Lung (tissue), 12 donors: ENCODE data around the gene RASAL2. TPM values are rescaled to one million over a fixed set of nuclear protein-coding genes. Genes with fewer than 3 reads are reported as not detected.

Experiments used
- ATAC-seq: fragments of 200-7000 bp; cut with Tn5 transposase; one replicate; pipeline ENCODE4 v1.9.1; 2020; ENCODE audit warnings: moderate number of reproducible peaks; ENCODE audit not compliant: insufficient read depth, low FRiP score
- DNase-seq, 3 donors: peaks; one replicate each; pipeline ENCODE4 v3.0.0-alpha.2; 2013 to 2017
- H3K27ac ChIP-seq, 2 donors: one replicate each; pipeline ENCODE4 v1.5.1; 2013; ENCODE audit warnings: mild to moderate bottlenecking in 2 of 2, moderate library complexity in 2 of 2, control low read depth in 1 of 2, inconsistent platforms in 1 of 2, low read depth in 1 of 2, low read length in 1 of 2
- H3K27me3 ChIP-seq, 3 donors: one replicate each; pipeline ENCODE4 v1.5.1; 2013; ENCODE audit warnings: low read length in 2 of 3; ENCODE audit not compliant: control insufficient read depth in 3 of 3, insufficient read depth in 3 of 3
- H3K36me3 ChIP-seq, 4 donors: one replicate each; pipeline ENCODE4 v1.5.1; 2013; ENCODE audit warnings: low read length in 4 of 4, mild to moderate bottlenecking in 1 of 4, moderate library complexity in 1 of 4; ENCODE audit not compliant: control insufficient read depth in 4 of 4, insufficient read depth in 4 of 4
- H3K4me1 ChIP-seq, 5 donors: one replicate each; pipeline ENCODE4 v1.5.1; 2013; ENCODE audit warnings: low read length in 5 of 5, mild to moderate bottlenecking in 2 of 5, moderate library complexity in 1 of 5; ENCODE audit not compliant: control insufficient read depth in 5 of 5, insufficient read depth in 5 of 5
- H3K4me3 ChIP-seq: one replicate; pipeline ENCODE4 v1.5.1; 2013; ENCODE audit warnings: mild to moderate bottlenecking, control low read depth, moderate library complexity
- H3K9ac ChIP-seq, 2 donors: one replicate each; pipeline ENCODE4 v1.5.1; 2013; ENCODE audit warnings: low read length in 2 of 2, control low read depth in 1 of 2; ENCODE audit not compliant: insufficient read depth in 1 of 2
- H3K9me3 ChIP-seq, 4 donors: one replicate each; pipeline ENCODE4 v1.5.1; 2013; ENCODE audit warnings: low read length in 3 of 4, mild to moderate bottlenecking in 1 of 4, moderate library complexity in 1 of 4; ENCODE audit not compliant: control insufficient read depth in 4 of 4, insufficient read depth in 3 of 4
- WGBS, 2 donors: extraction: QIAGEN DNeasy Blood & Tissue Kit; methylation state at CpG; one replicate each; pipeline ENCODE4 v1.1.7; 2013; 5-methylcytosine and 5-hydroxymethylcytosine counted together
- polyA plus RNA-seq, 2 donors: library from polyadenylated mRNA; stranded (reverse); fragments of 200-250 nt; gene quantifications; one replicate each; pipeline ENCODE4 v1.2.1, GENCODE V29; 2013
- total RNA-seq, 2 donors: library from RNA; depleted of rRNA in 1 of 2; stranded (reverse); fragments of >200 nt in 1 of 2; gene quantifications; one replicate each; pipeline ENCODE4 v1.2.1, GENCODE V29; 2014 to 2021
- TF ChIP-seq, protein P1 (sequence below): IDR thresholded peaks from 2 replicates; pipeline ENCODE4 v1.5.1; 2012; ENCODE audit warnings: mild to moderate bottlenecking; ENCODE audit errors: control extremely low read depth, extremely low read depth
- donor health status: control.
- donor health status: control.
- donor health status: Bipolar disorder and iron deficiency.
- donor health status: healthy.
- donor health status: DM: yes; HTN: yes; CAD: no.

Gene RASAL2
- total and polyA plus RNA-seq, 4 donors: 4.9 to 34.8 (median 15.8) TPM

DNA sequence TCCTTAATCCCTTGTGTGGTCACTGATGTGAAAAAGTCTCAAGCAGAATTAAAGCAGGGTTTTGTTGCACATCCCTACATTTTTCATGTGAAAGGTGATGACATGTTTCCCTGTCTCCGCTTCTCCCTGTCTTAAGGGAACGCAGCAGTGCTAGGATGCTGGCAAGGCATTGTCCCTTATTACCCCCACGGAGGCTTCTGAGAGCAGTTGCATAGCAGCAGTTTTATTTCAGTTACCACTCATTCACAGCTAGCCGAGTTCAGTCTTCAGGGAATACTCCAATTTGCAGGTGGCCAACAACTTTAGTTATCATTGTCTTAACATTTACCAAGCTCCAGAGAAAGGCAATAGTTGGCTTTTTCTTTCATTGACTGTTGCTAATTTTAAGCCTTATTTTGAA lies 313.8 kb downstream of the RASAL2 start:
- Histone ChIP-seq H3K27ac (no peak overlapping the region), H3K27me3 (no peaks in the 10 kb centered on the region), H3K9ac (no peak overlapping the region), H3K4me3 (no peak overlapping the region), H3K4me1 (peaks cover 0 to 9% (median 2%) of the 10 kb centered on the region in 5 donors), H3K36me3 (peaks cover 0 to 4% (median 1%) of the 10 kb centered on the region in 4 donors), H3K9me3 (no peaks in the 10 kb centered on the region)
- DNase-seq: peak in 2 of 3 donors; percentile 70 to 79
- 62 to 71% methylated on average over 4 of the region's 4 CpGs for WGBS, 2 donors
- ATAC-seq: no peak
- TF ChIP-seq, protein P1, sequence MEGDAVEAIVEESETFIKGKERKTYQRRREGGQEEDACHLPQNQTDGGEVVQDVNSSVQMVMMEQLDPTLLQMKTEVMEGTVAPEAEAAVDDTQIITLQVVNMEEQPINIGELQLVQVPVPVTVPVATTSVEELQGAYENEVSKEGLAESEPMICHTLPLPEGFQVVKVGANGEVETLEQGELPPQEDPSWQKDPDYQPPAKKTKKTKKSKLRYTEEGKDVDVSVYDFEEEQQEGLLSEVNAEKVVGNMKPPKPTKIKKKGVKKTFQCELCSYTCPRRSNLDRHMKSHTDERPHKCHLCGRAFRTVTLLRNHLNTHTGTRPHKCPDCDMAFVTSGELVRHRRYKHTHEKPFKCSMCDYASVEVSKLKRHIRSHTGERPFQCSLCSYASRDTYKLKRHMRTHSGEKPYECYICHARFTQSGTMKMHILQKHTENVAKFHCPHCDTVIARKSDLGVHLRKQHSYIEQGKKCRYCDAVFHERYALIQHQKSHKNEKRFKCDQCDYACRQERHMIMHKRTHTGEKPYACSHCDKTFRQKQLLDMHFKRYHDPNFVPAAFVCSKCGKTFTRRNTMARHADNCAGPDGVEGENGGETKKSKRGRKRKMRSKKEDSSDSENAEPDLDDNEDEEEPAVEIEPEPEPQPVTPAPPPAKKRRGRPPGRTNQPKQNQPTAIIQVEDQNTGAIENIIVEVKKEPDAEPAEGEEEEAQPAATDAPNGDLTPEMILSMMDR: no peak

DNA sequence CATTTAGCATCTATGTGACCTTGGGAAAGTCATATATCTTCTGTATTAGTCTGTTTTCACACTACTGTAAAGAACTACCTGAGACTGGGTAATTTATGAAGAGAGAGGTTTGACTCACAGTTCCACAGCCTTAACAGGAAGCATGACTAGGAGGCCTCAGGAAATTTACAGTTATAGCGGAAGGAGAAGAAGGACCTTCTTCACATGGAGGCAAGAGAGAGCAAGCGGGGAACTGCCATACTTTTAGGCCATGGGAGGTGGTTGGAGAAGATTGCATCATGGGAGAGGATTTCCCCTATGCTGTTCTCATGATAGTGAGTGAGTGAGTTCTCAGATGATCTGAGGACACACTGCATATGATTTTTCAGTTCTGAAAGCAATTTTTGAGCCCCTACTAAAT lies 315.0 kb downstream of the RASAL2 start:
- Histone ChIP-seq H3K9ac (no peak overlapping the region), H3K4me1 (peaks cover 0 to 9% (median 2%) of the 10 kb centered on the region in 5 donors), H3K36me3 (peaks cover 0 to 4% (median 1%) of the 10 kb centered on the region in 4 donors), H3K27me3 (no peaks in the 10 kb centered on the region), H3K4me3 (no peak overlapping the region), H3K27ac (no peak overlapping the region), H3K9me3 (no peaks in the 10 kb centered on the region)
- ATAC-seq (no peak), DNase-seq (no peak)
- WGBS, 2 donors: 49 to 75% methylated on average over 2 of the region's 2 CpGs
- TF ChIP-seq, protein P1: no peak

DNA sequence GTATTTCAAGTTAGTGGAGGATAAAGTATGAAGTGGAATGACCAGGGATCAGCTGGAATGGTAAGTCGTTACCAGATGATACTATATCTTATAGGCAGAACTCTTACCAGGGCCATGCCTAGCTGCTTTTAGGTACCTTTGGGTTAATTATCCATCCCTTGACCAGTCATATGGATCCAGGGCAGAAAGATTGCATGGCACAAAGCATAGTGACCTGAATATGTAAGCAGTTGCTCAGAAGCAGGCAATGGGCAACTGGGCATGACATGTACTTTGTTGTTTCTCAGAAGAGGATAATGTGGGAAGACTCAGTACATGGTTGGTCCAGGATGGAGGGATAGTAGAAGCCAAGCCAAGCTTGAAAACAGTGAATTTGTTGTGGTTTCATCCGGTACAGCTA lies 315.6 kb downstream of the RASAL2 start:
- Histone ChIP-seq H3K27me3 (no peaks in the 10 kb centered on the region), H3K4me1 (peaks cover 0 to 9% (median 2%) of the 10 kb centered on the region in 5 donors), H3K4me3 (no peak overlapping the region), H3K36me3 (peaks cover 0 to 4% (median 1%) of the 10 kb centered on the region in 4 donors), H3K9me3 (peaks cover 0 to under 1% (median 0%) of the 10 kb centered on the region in 4 donors), H3K27ac (no peak overlapping the region), H3K9ac (no peak overlapping the region)
- no peak for DNase-seq
- no peak for ATAC-seq
- WGBS, 2 donors: 92 to 94% methylated on average over 2 of the region's 2 CpGs
- TF ChIP-seq, protein P1: no peak
